Measurements from ENCODE around the gene ZWILCH.

GRCh38 chr15:66588537-66588936 lies 83.4 kb downstream of the ZWILCH start:
- TF ChIP-seq EP300 (IDR thresholded peaks at IDR 0.05), result no peak
- no peak for TF ChIP-seq POLR2A (IDR thresholded peaks at IDR 0.05)

Measured in ovary (tissue), 1 donor.